Measurements from ENCODE around the gene NKAIN4.
A peak's percentile ranks its signal among the peaks of the same experiment; 100 is the strongest.

The NKAIN4 gene

GRCh38 chr20:63254232-63254605 lies at the start of gene NKAIN4:
Gene NKAIN4 (minus strand): TSS chr20:63254463. CDS start chr20:63254450, 13 bp downstream.
- no peak for DNase-seq

- DNase-seq = no peak
Observed at GRCh38 chr20:63303095-63303666, 48.9 kb upstream of the NKAIN4 start.

- DNase-seq = no peak
Observed at GRCh38 chr20:63301671-63302070, 47.4 kb upstream of the NKAIN4 start.

- no peak for DNase-seq
Observed at GRCh38 chr20:63298731-63299312, 44.6 kb upstream of the NKAIN4 start.

DNA sequence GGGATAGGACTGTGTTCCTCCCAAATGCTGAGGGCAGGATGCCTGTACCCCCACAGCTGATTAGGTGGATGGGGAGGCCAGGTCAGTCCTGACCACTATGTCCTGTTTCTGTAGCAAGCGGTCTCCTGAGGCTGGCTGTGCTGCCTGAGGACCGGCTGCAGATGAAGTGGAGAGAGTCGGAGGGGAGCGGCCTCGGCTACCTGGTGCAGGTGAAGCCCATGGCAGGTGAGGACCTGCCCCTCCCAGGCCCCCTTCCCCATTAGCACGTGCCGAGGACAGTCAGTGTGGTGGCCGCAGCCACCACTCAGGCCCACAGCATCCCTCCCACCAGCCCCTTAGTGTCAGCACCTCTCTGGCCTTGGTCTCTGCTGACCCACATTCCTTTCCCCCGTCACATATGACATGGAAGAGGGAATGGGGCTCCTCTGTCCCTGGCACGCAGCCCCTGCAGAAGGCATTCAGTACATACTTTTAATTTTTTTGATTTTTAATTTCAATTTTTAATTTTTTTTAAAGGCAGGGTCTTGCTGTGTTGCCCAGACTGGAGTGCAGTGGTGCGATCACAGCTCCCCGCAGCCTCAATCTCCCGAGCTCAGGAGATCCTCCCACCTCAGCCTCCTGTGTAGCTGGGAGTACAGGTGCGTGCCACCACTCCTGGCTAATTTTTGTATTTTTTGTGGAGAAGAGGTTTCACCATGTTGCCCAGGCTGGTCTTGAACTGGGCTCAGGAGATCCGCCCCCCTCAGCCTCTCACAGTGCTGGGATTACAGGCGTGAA lies 43.7 kb upstream of the NKAIN4 start:
- DNase-seq = no peak

DNA sequence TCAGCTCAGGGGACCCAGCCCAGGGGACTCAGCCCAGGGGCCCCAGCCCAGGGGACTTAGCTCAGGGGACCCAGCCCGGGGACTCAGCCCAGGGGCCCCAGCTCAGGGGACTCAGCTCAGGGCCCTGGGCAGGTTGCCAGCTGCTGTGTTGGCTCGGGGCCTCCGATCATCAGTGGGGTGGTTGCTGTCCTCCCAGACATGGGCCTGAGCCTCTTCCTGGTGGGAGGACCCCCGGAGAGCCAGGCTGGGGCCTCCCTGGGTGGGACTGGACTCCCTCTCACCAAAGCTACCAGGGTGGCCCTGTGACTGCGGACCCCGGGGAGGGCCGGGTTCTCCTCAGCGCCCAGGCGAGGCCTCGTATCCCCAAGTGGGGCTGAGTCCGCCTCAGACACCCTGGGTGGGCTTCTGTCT lies 43.1 kb upstream of the NKAIN4 start:
- no peak for DNase-seq

DNA sequence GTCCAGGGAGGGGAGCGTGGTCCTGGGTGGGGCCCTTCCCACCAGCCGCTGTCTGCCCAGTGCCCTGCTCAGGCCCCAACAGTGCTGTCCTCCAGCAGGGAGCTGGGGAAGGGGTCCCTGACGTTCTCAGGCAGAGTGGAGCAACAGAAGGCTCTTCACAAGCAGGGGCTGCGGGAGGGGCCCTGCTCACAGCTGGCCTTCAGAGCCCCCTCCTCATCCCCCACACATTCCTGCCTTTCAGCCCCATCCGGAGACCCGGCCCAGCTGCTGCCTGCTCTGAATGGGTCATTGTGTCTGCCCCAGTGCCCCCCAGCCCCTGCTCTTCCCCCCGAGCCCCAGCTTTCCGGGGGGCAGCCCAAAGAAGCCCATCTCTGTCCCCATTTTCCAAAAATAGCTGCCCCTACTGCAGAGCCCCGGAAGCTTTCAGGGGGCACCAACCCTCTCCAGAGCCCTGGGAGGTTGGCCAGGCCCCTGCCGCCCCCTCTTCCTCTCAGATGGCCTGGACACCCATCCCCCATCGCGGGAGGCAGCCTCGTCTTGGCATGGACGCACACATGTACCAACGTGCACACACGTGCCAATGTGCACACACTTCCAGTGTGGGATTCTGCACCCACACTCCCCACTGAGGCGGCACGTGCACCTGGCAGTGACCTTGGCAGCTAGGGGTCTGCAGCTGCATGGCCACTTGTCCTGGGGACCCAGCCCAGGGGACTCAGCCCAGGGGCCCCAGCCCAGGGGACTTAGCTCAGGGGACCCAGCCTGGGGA lies 42.5 kb upstream of the NKAIN4 start:
- DNase-seq = no peak

GRCh38 chr20:63295846-63296245 lies 41.6 kb upstream of the NKAIN4 start:
- DNase-seq = no peak

GRCh38 chr20:63295422-63295821 lies 41.2 kb upstream of the NKAIN4 start:
- no peak for DNase-seq

GRCh38 chr20:63295018-63295417 lies 40.8 kb upstream of the NKAIN4 start:
- no peak for DNase-seq

GRCh38 chr20:63294536-63294900 lies 40.3 kb upstream of the NKAIN4 start:
- no peak for DNase-seq

GRCh38 chr20:63293871-63294535 lies 39.7 kb upstream of the NKAIN4 start:
- DNase-seq = no peak

- DNase-seq = no peak
Observed at GRCh38 chr20:63293456-63293855, 39.2 kb upstream of the NKAIN4 start.

DNA sequence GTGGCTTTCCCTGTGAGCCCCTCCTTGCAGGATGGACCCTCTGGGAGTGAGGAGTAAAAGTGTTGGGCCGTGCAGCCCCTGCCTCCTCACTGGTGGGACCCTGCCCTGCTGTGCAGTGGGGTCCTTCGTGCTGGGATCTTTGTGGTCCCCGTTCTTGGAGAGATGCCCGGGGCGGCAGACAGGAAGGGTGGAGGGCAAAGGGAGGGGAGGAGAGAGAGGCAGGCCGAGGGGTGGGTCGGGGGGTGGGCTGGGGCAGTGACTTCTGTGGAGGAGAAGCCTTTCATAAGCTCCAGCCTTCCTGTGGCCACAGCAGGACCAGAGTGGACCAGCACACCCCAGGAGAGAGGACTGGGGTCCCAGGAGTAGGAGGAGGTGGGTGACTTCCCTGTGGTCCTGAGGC lies 38.6 kb upstream of the NKAIN4 start, which contains the start of gene COL20A1:
TSS of gene COL20A1 (plus strand) at position 283 of the 400 bp plus-strand sequence. CDS start 1,922 bp downstream, outside the sequence.
- DNase-seq = no peak

DNA sequence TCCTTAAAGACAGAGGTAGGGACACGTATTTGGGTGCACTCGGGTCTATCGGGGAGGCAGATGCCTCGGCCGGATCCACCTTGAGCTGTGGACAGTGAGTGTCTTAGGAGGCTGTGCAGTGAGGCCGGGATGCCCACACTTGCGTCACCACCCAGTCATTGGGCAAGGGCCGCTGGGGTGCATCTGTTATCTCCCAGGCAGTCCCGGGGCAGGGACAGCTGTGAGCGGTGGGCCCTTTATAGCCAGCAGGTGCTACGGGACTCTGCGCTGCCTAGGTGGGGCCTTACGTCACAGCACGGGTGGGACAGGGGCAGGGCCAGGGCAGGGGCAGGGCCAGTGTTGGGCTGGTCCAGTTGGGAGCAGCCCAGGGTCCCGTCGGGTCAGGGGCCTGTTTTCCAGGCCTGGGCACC lies 38.0 kb upstream of the NKAIN4 start:
- no peak for DNase-seq

GRCh38 chr20:63291811-63292210 lies 37.5 kb upstream of the NKAIN4 start:
- DNase-seq = no peak

GRCh38 chr20:63290677-63291472 lies 36.6 kb upstream of the NKAIN4 start:
- DNase-seq = peak; percentile 49

GRCh38 chr20:63290136-63290676 lies 35.9 kb upstream of the NKAIN4 start:
- no peak for DNase-seq

- DNase-seq = no peak
Observed at GRCh38 chr20:63289311-63290135, 35.3 kb upstream of the NKAIN4 start.

GRCh38 chr20:63288581-63289251 lies 34.5 kb upstream of the NKAIN4 start:
- DNase-seq = no peak

Data from suppressor macrophage treated with lipopolysaccharide for 4 hours (primary cell).